NT2/D1 (cell line): Measurements from ENCODE around the gene ELF2.

Source experiments
- SUZ12 ChIP-seq: IDR thresholded peaks from 2 replicates; pipeline ENCODE4 v1.6.1; 2011; ENCODE audit not compliant: insufficient read length, insufficient read depth; ENCODE audit errors: extremely low read depth
- YY1 ChIP-seq: IDR thresholded peaks from 2 replicates; pipeline ENCODE4 v1.6.1; 2011; ENCODE audit not compliant: insufficient read length, insufficient read depth
- ZNF274 ChIP-seq: IDR thresholded peaks from 2 replicates; pipeline ENCODE4 v1.6.1; 2011; ENCODE audit warnings: mild to moderate bottlenecking, low read depth, low read length

- TF ChIP-seq YY1 (no peak), ZNF274 (no peak), SUZ12 (no peak)
These were observed 158.5 kb downstream of the ELF2 start for GRCh38 chr4:139018501-139018900.
